Cerebellar cortex (tissue), 1 donor: ENCODE measurements around the gene EVI5L.

Experiments
- DNase-seq: peaks from one replicate; pipeline ENCODE4 v3.0.0-alpha.2; 2015; ENCODE audit warnings: low spot score

Gene EVI5L

DNA sequence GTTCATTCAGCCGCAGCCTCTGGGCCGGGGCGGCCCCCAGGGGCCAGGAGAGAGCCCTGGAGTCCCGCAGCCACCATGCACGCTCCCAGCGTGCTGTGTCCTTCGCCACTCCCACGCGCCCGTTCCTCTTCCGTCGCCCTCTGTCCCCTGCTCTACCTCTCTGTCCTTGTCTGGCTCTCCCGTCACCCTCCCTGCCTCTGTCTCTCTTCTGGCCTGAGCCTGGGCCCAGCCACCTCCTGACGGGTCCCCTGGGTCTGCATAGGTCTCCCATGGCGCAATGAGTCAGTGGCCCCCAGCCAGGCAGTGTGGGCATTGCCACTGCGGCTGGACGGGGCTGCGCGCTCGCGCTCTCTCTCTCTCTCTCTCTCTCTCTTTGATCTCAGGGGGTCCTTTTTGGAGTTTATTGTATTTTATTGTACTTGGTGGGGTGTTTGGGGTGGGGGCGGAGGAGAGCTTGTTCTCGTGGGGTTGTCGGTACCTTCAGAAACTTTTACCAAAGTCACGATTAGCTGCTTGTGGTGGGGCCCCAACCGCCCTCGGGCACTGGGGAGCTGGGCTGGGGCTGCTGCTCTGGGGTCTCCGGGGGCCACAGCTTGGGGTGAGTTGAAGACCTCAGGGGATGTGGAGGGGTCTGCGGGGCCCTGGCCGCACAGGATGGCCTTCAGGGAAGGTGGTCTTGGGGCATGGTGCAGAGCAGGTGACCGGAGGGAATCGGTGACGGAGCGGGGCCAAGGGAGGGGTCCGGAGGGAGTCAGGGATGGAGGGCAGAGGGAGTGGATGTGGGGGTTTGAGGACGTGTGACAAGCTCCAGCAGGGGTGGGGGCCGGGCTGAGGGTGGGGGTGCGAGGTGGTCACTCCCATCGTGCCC, 82.9 kb downstream of the EVI5L start:
- no peak for DNase-seq

DNA sequence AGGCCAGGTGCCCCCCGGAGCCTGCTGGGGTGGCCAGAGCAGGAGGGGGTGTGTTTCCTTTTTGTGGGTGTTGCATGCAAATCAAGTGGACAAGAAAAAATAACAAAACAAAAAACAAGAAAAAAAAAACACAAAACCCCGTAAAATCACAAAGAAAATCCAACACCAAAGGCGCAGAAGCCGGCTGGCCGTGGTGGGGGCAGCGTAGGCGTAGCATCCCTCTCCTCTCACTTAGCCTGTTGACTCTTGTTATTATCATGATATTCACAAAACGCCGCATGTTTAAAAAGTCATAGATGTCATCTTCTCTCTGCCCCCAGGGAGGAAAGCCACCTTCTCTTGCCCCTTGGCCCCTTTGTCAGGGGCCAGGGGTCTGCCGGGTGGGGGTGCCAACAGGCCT, 83.6 kb downstream of the EVI5L start:
- no peak for DNase-seq

DNA sequence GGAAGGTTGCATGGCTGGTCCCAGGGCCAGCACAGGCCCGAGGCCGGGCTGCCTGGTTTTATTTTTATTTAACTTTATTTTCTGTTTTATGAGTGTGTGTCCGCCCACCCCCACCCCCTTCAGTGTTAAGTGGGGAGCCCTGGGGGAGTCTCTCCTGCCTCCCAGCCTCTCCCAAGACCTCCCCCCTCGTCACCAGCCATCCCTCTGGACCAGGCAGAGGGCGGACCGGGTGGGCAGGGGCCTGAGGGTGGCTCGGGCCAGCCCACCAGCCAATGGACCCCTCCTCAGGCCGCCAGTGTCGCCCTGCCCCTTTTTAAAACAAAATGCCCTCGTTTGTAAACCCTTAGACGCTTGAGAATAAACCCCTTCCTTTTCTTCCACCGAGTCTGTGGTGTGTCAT, 84.1 kb downstream of the EVI5L start:
- no peak for DNase-seq
